SK-N-SH (cell line): ENCODE results near the gene ENHO. TPM values are rescaled to one million over a fixed set of nuclear protein-coding genes. Genes with fewer than 3 reads are reported as not detected.

Source experiments
- CTCF ChIA-PET: fragments of 300-600, 350-600 bp; formaldehyde crosslinking; extraction: SDS; loops from one replicate; lab custom pipeline; 2021; lab: Yijun Ruan, JAX
- POLR2A ChIA-PET: fragments of 350-600 bp; sonication (Branson Sonifier 250); formaldehyde crosslinking; extraction: SDS; loops from one replicate; lab custom pipeline; 2020; ENCODE audit warnings: antibody characterized with exemption, inconsistent platforms; lab: Yijun Ruan, JAX
- DNase-seq: peaks from one replicate; pipeline ENCODE4 v3.0.0; 2012
- H2AFZ ChIP-seq: fragments of 200-600 bp; sonication (generic); 2 replicates; pipeline ENCODE4 v1.8.1; 2016; ENCODE audit warnings: antibody characterized with exemption, mild to moderate bottlenecking, low read depth
- H3F3A ChIP-seq: fragments of 200-600 bp; sonication (generic); replicated peaks from 2 replicates; pipeline ENCODE3; 2016; ENCODE audit warnings: antibody characterized with exemption, mild to moderate bottlenecking; ENCODE audit not compliant: insufficient read depth
- H3K27ac ChIP-seq, 2 experiments: fragments of 200-500 bp in 1 of 2; fragments of 200-600 bp in 1 of 2; sonication (Bioruptor generic) in 1 of 2; sonication (generic), shearing (Covaris generic) in 1 of 2; 2 replicates each; pipeline versions ENCODE4 v1.5.1 to v1.6.1; 2014 to 2016; ENCODE audit warnings: low read depth in 2 of 2, inconsistent platforms in 1 of 2, low read length in 1 of 2, mild to moderate bottlenecking in 1 of 2, mixed read lengths in 1 of 2
- H3K27me3 ChIP-seq: fragments of 200-600 bp; sonication (generic), shearing (Covaris generic); 2 replicates; pipeline ENCODE4 v1.6.1; 2016; ENCODE audit warnings: mixed run types; ENCODE audit not compliant: insufficient read depth
- H3K36me3 ChIP-seq, 2 experiments: fragments of 200-500 bp in 1 of 2; fragments of 200-600 bp in 1 of 2; sonication (Bioruptor generic) in 1 of 2; sonication (generic) in 1 of 2; replicated peaks in 1 of 2; 2 replicates each; pipeline versions ENCODE3 to v1.5.1; 2014 to 2016; ENCODE audit warnings: low read length in 1 of 2, mild to moderate bottlenecking in 1 of 2; ENCODE audit not compliant: insufficient read depth in 2 of 2, control insufficient read depth in 1 of 2
- H3K4me1 ChIP-seq, 2 experiments: fragments of 200-500 bp in 1 of 2; fragments of 200-600 bp in 1 of 2; sonication (Bioruptor generic) in 1 of 2; sonication (generic), shearing (Covaris generic) in 1 of 2; 2 replicates each; pipeline versions ENCODE4 v1.5.1 to v1.6.1; 2014 to 2016; ENCODE audit warnings: low read depth in 1 of 2, low read length in 1 of 2, mixed run types in 1 of 2; ENCODE audit not compliant: insufficient read depth in 2 of 2, control insufficient read depth in 1 of 2
- H3K4me2 ChIP-seq: fragments of 200-600 bp; sonication (generic), shearing (Covaris generic); 2 replicates; pipeline ENCODE4 v1.6.1; 2017; ENCODE audit warnings: mixed run types
- H3K4me3 ChIP-seq, 2 experiments: fragments of 200-500 bp in 1 of 2; fragments of 200-600 bp in 1 of 2; sonication (Bioruptor generic) in 1 of 2; sonication (generic), shearing (Covaris generic) in 1 of 2; 2 replicates each; pipeline versions ENCODE4 v1.5.1 to v1.8.1; 2014 to 2016; ENCODE audit warnings: low read depth in 2 of 2, inconsistent platforms in 1 of 2, low read length in 1 of 2, mild to moderate bottlenecking in 1 of 2, mixed read lengths in 1 of 2, moderate library complexity in 1 of 2
- H3K79me2 ChIP-seq: fragments of 200-600 bp; sonication (generic); 2 replicates; pipeline ENCODE4 v1.8.1; 2017; ENCODE audit warnings: mild to moderate bottlenecking; ENCODE audit not compliant: insufficient read depth
- H3K9ac ChIP-seq: fragments of 200-600 bp; sonication (generic); 2 replicates; pipeline ENCODE4 v1.6.1; 2017; ENCODE audit warnings: mixed run types
- H3K9me2 ChIP-seq: fragments of 200-600 bp; sonication (generic); 2 replicates; pipeline ENCODE4 v1.6.1; 2017; ENCODE audit warnings: mixed run types
- H3K9me3 ChIP-seq: fragments of 200-600 bp; sonication (generic); 2 replicates; pipeline ENCODE4 v1.6.1; 2017; ENCODE audit warnings: mixed run types, mild to moderate bottlenecking, moderate library complexity
- H4K20me1 ChIP-seq: fragments of 200-600 bp; sonication (generic); 2 replicates; pipeline ENCODE4 v1.6.1; 2017; ENCODE audit warnings: mild to moderate bottlenecking, mixed run types; ENCODE audit not compliant: insufficient read depth
- CHD2 ChIP-seq: fragments of 150-350 bp; IDR thresholded peaks from 2 replicates; pipeline ENCODE4 v1.6.1; 2018; ENCODE audit warnings: low read length; ENCODE audit not compliant: partially characterized antibody
- CTCF ChIP-seq: fragments of 200-600 bp; sonication (generic); IDR thresholded peaks from 2 replicates; pipeline ENCODE4 v1.6.1; 2017; ENCODE audit warnings: antibody characterized with exemption, mild to moderate bottlenecking, moderate library complexity
- IRF3 ChIP-seq: fragments of 150-350 bp; IDR thresholded peaks from 2 replicates; pipeline ENCODE4 v1.6.1; 2016; ENCODE audit warnings: mild to moderate bottlenecking, low read depth, low read length
- MEF2A ChIP-seq: IDR thresholded peaks from 2 replicates; pipeline ENCODE4 v1.4.0; 2012; ENCODE audit warnings: low read depth, borderline replicate concordance
- MXI1 ChIP-seq: IDR thresholded peaks from 2 replicates; pipeline ENCODE4 v1.6.1; 2012; ENCODE audit warnings: mild to moderate bottlenecking, low read depth, low read length, improper control_type of control experiment
- NFIC ChIP-seq: IDR thresholded peaks from 2 replicates; pipeline ENCODE4 v1.4.0; 2012; ENCODE audit warnings: borderline replicate concordance
- RAD21 ChIP-seq: IDR thresholded peaks from 2 replicates; pipeline ENCODE4 v1.6.1; 2012; ENCODE audit warnings: mild to moderate bottlenecking, low read length
- RCOR1 ChIP-seq: fragments of 150-350 bp; IDR thresholded peaks from 2 replicates; pipeline ENCODE4 v1.6.1; 2017; ENCODE audit warnings: antibody characterized with exemption, low read length
- SMC3 ChIP-seq: IDR thresholded peaks from 2 replicates; pipeline ENCODE4 v1.6.1; 2012; ENCODE audit warnings: low read depth, low read length, improper control_type of control experiment
- USF2 ChIP-seq: fragments of 150-350 bp; IDR thresholded peaks from 2 replicates; pipeline ENCODE4 v1.6.1; 2017; ENCODE audit warnings: antibody characterized with exemption, low read length, low read depth, borderline replicate concordance
- WGBS: methylation state at CpG from one replicate; pipeline ENCODE4 v1.1.6; 2017; ENCODE audit warnings: low lambda C conversion rate; 5-methylcytosine and 5-hydroxymethylcytosine counted together
- polyA plus RNA-seq, 3 experiments: library from polyadenylated mRNA; depleted of rRNA; stranded (reverse); fragments of >200 nt; gene quantifications; 2 replicates each; pipeline ENCODE4 v1.2.3, GENCODE V29; 2012

Gene ENHO
- polyA plus RNA-seq, 1 of the 3 experiments (the other 2 are of a cell fraction): 1.5 TPM

GRCh38 chr9:34549407-34549732, 26.6 kb upstream of the ENHO start:
- H3K4me2 ChIP-seq: no peak overlapping the region
- peak; percentile 37 for DNase-seq
- H3F3A ChIP-seq: no peaks in the 10 kb centered on the region
- no peaks in the 10 kb centered on the region for H3K36me3 ChIP-seq
- H3K9me3 ChIP-seq: no peaks in the 10 kb centered on the region
- POLR2A ChIA-PET: no interaction called here
- no peak overlapping the region for H2AFZ ChIP-seq
- H3K4me1 ChIP-seq: peaks cover 0 to 56% of the 10 kb centered on the region in 2 experiments; a peak in 1 of 4 replicates
- TF ChIP-seq USF2: no peak
- no peak for TF ChIP-seq RAD21
- TF ChIP-seq NFIC: no peak
- TF ChIP-seq, all 33 proteins: peak for 0
- H3K27ac ChIP-seq: peak overlapping the region in 1 of 2 experiments; percentile 45; a peak in 1 of 4 replicates
- H4K20me1 ChIP-seq: no peaks in the 10 kb centered on the region
- no peak overlapping the region for H3K9ac ChIP-seq
- H3K79me2 ChIP-seq: no peaks in the 10 kb centered on the region
- H3K27me3 ChIP-seq: peaks cover 3% of the 10 kb centered on the region; the same call in 1 of the 2 replicates
- no peaks in the 10 kb centered on the region for H3K9me2 ChIP-seq
- 60% methylated on average over 1 of the region's 5 CpGs for WGBS
- CTCF ChIA-PET: interaction anchor here (0.9 to 18.0 kb wide), 8 partner anchors 11 to 145 kb away, joined by 3 to 507 read pairs (median 69); partner anchors contain the start of gene CNTFR
- no peak overlapping the region for H3K4me3 ChIP-seq

GRCh38 chr9:34547960-34548611, 25.3 kb upstream of the ENHO start:
- Histone ChIP-seq H4K20me1 (no peaks in the 10 kb centered on the region), H3K27ac (peak overlapping the region in 1 of 2 experiments; percentile 74; a peak in 2 of 4 replicates), H3K4me3 (no peak overlapping the region; a peak in 1 of 4 replicates), H3K9me2 (no peaks in the 10 kb centered on the region), H3K4me1 (peaks cover 0 to 43% of the 10 kb centered on the region in 2 experiments; a peak in 1 of 4 replicates), H3K9me3 (no peaks in the 10 kb centered on the region), H3K27me3 (peaks cover 5% of the 10 kb centered on the region; the same call in 1 of the 2 replicates), H3K4me2 (no peak overlapping the region), H2AFZ (no peak overlapping the region), H3K79me2 (no peaks in the 10 kb centered on the region), H3K36me3 (no peaks in the 10 kb centered on the region), H3K9ac (no peak overlapping the region), H3F3A (no peaks in the 10 kb centered on the region)
- peak; percentile 93 for DNase-seq
- POLR2A ChIA-PET: interaction anchor here (0.6 to 0.7 kb wide), 2 partner anchors 22 to 59 kb away, joined by 3 read pairs; no protein-coding TSS in a partner anchor
- WGBS: 2% methylated on average over 9 of the region's 13 CpGs
- peak; percentile 99 for TF ChIP-seq SMC3
- peak; percentile 99 for TF ChIP-seq RAD21
- TF ChIP-seq RCOR1: 0 out of 2 replicates have a peak, but pooled peaks have one; percentile 48
- TF ChIP-seq MEF2A: no peak
- peak; percentile 93 for TF ChIP-seq CTCF
- peak; percentile 55 for TF ChIP-seq CHD2
- TF ChIP-seq IRF3: no peak
- TF ChIP-seq MXI1: peak; percentile 58; the same call in 1 of the 2 replicates
- CTCF ChIA-PET: interaction anchor here (0.5 to 18.0 kb wide), 65 partner anchors 10 to 368 kb away, joined by 3 to 507 read pairs (median 6); partner anchors contain the start of genes CNTFR, DCTN3, DNAI1 and ENHO
